ENCODE measurements around the gene TSPAN6. TPM values are rescaled to one million over a fixed set of nuclear protein-coding genes. Genes with fewer than 3 reads are reported as not detected.

TSPAN6 gene
- total and polyA plus RNA-seq, 10 of the 15 experiments (the other 5 are each of a cell fraction or from before 2014, with no cell fraction given) = 0.04 to 0.23 (median 0.08) TPM; not detected in 5

- Histone ChIP-seq H3K36me3 (ENCODE audit: control insufficient read depth in 2 of 2, insufficient read depth in 2 of 2, low read length in 1 of 2) (no peaks in the 10 kb centered on the region), H3K27ac (ENCODE audit: control insufficient read depth, insufficient read depth) (no peak within 1 kb of the TSS), H3K27me3 (replicated peaks in 1 of 2; ENCODE audit: control insufficient read depth in 2 of 2, insufficient read depth in 2 of 2, low read length in 1 of 2) (no peaks in the 10 kb centered on the region; a peak in 1 of 4 replicates), H3K9me3 (replicated peaks; ENCODE audit: control insufficient read depth, insufficient read depth, low read length) (no peaks in the 10 kb centered on the region), H3K79me2 (ENCODE audit: control insufficient read depth, insufficient read depth, low read length) (no peaks in the 10 kb centered on the region), H3K9ac (ENCODE audit: control insufficient read depth, insufficient read depth, low read length) (no peak within 1 kb of the TSS), H2AFZ (ENCODE audit: control insufficient read depth, low read depth, low read length) (no peak within 1 kb of the TSS), H3K4me1 (ENCODE audit: control insufficient read depth, insufficient read depth, low read length) (no peaks in the 10 kb centered on the region), H3K4me2 (ENCODE audit: control insufficient read depth, insufficient read depth) (no peak within 1 kb of the TSS), H4K20me1 (ENCODE audit: control insufficient read depth, insufficient read depth) (no peaks in the 10 kb centered on the region), H3K4me3 (no peak within 1 kb of the TSS)
- no peak for DNase-seq (ENCODE audit: low read depth, low spot score)
- intact Hi-C loops (cut with micrococcal nuclease; ENCODE audit: unreplicated experiment) = no loop called here
- ChIA-PET CTCF (no interaction called here), RAD21 (ENCODE audit: unreplicated experiment) (no interaction called here), POLR2A (no interaction called here), SMC1A (ENCODE audit: uncharacterized antibody, unreplicated experiment) (interaction anchor here (0.6 kb wide), 1 partner anchor 20 kb away, joined by 4 read pairs; no protein-coding TSS in a partner anchor)
- FAIRE-seq = no peak
- in situ Hi-C loops (cut with MboI) = no loop called here
- no peak for ATAC-seq
- WGBS (ENCODE audit: insufficient coverage, insufficient replicate concordance, low lambda C conversion rate, missing lambda C conversion rate) = 20% methylated on average over 11 of the region's 11 CpGs
- TF ChIP-seq POU2F2 (IDR thresholded peaks at IDR 0.05; ENCODE audit: borderline replicate concordance, low read depth, low read length) (no peak), NR2C2 (IDR thresholded peaks at IDR 0.05; ENCODE audit: borderline replicate concordance, control insufficient read depth, insufficient read length, low read depth) (no peak), E2F8 (IDR thresholded peaks at IDR 0.05; ENCODE audit: low read depth, partially characterized antibody) (no peak), IRF4 (IDR thresholded peaks at IDR 0.05; ENCODE audit: low read depth, low read length) (no peak), HDAC6 (IDR thresholded peaks at IDR 0.05; ENCODE audit: unreplicated experiment) (no peak), ZSCAN29 (IDR thresholded peaks at IDR 0.05) (no peak), CEBPZ (IDR thresholded peaks at IDR 0.05; ENCODE audit: low read depth, low read length) (no peak), KLF5 (IDR thresholded peaks at IDR 0.05; ENCODE audit: partially characterized antibody) (no peak), SUPT20H (IDR thresholded peaks at IDR 0.05; ENCODE audit: borderline replicate concordance, control insufficient read depth, low read depth, low read length) (no peak), CBX3 (IDR thresholded peaks at IDR 0.05; ENCODE audit: borderline replicate concordance, low read depth) (no peak), SMARCA5 (IDR thresholded peaks at IDR 0.05) (no peak), ZNF217 (IDR thresholded peaks at IDR 0.05) (no peak), ESRRA (IDR thresholded peaks at IDR 0.05; ENCODE audit: low read length) (no peak), RELA (IDR thresholded peaks at IDR 0.05; ENCODE audit: borderline replicate concordance, partially characterized antibody) (no peak), BHLHE40 (IDR thresholded peaks at IDR 0.05; ENCODE audit: borderline replicate concordance in 1 of 2, low read depth in 2 of 2, low read length in 1 of 2) (no peak), SMC3 (IDR thresholded peaks at IDR 0.05; ENCODE audit: borderline replicate concordance, low read length) (no peak)
- BruUV-seq (replicated peaks) = no TSS peak
Measured at GRCh38 chrX:100643956-100644860, 7.6 kb upstream of the TSPAN6 start, which contains the start of gene SRPX2. TSS of gene SRPX2 (plus strand) at chrX:100644199. CDS start at chrX:100646323, 2,124 bp downstream.
